ENCODE data around the gene TOLLIP. TPM values are rescaled to one million over a fixed set of nuclear protein-coding genes. Genes with fewer than 3 reads are reported as not detected.

Gene TOLLIP
- total RNA-seq, 1 experiment from 2014 or later, result 42.1 TPM

Other genes starting within 250 kb of the TOLLIP start
- not detected in 2 replicates for gene MUC2, start 234.8 kb downstream of the TOLLIP start, total RNA-seq (2014; rRNA removed)
- not detected in 2 replicates for gene MUC5AC, start 151.7 kb downstream of the TOLLIP start, total RNA-seq (2014; rRNA removed)
- gene MUC5B, start 86.6 kb downstream of the TOLLIP start, total RNA-seq (2014; rRNA removed), result not detected in 2 replicates
- gene BRSK2, start 80.3 kb upstream of the TOLLIP start, total RNA-seq (2014; rRNA removed), result 0.34 TPM in 1 of 2 replicates, not detected in the other
- 11.9 and 19.9 TPM in 2 replicates for gene MOB2, start 177.1 kb upstream of the TOLLIP start, total RNA-seq (2014; rRNA removed)

Data from LHCN-M2 (cell line).